ENCODE data around the gene S100Z.

DNA sequence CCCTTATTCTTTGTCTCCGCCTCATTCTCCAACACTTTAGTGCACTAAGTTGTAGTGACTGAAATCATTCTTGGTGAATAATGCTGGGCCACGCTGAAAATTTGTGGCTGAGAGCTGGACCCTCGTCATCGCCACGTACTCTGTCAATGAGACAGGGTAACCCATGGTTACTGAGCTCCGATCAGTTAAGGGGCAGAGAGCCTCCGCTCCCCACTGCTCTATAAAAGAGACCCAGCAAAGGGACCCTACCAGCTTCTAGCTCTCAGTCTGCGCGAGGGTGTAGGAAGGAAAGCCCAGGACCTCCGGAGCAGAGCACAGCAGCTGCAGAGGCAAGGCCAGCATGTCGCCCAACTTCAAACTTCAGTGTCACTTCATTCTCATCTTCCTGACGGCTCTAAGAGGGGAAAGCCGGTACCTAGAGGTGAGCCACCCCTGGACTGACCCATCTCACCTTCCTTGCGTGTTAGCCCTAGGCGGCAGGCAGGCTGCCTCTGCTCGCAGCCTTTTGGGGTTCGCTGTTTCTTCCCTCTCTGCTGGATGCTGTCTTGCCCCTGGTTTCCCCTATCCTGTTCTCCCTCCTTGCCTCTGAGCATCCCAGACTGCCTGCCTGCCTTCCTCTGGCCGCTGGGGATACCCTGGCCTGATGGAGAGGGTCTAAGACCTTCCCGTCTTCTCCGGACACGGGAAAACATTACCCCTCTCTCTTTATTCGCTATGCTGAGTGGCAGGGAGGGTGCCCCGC lies 103.2 kb downstream of the S100Z start, which contains the start of gene CRHBP:
- TF ChIP-seq, protein P1, sequence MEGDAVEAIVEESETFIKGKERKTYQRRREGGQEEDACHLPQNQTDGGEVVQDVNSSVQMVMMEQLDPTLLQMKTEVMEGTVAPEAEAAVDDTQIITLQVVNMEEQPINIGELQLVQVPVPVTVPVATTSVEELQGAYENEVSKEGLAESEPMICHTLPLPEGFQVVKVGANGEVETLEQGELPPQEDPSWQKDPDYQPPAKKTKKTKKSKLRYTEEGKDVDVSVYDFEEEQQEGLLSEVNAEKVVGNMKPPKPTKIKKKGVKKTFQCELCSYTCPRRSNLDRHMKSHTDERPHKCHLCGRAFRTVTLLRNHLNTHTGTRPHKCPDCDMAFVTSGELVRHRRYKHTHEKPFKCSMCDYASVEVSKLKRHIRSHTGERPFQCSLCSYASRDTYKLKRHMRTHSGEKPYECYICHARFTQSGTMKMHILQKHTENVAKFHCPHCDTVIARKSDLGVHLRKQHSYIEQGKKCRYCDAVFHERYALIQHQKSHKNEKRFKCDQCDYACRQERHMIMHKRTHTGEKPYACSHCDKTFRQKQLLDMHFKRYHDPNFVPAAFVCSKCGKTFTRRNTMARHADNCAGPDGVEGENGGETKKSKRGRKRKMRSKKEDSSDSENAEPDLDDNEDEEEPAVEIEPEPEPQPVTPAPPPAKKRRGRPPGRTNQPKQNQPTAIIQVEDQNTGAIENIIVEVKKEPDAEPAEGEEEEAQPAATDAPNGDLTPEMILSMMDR (tag by site-specific recombination; IDR thresholded peaks at IDR 0.05): no peak
- TF ChIP-seq ZNF777 (tag by site-specific recombination; IDR thresholded peaks at IDR 0.05; ENCODE audit: borderline replicate concordance) (no peak), ZNF324 (tag by site-specific recombination; IDR thresholded peaks at IDR 0.05) (no peak), YY1 (tag by site-specific recombination; IDR thresholded peaks at IDR 0.05) (no peak), ZNF174 (tag by site-specific recombination; IDR thresholded peaks at IDR 0.05) (no peak), ZNF660 (tag by site-specific recombination; IDR thresholded peaks at IDR 0.05) (no peak), HOXA7 (CRISPR knock-in tag; IDR thresholded peaks at IDR 0.05; ENCODE audit: borderline replicate concordance) (no peak), GLI4 (tag by site-specific recombination; IDR thresholded peaks at IDR 0.05) (no peak), ZNF423 (tag by site-specific recombination; IDR thresholded peaks at IDR 0.05) (no peak), ZFP3 (tag by site-specific recombination; IDR thresholded peaks at IDR 0.05; ENCODE audit: low read depth) (no peak), ZNF776 (tag by site-specific recombination; IDR thresholded peaks at IDR 0.05; ENCODE audit: borderline replicate concordance) (no peak)
- TF ChIP-seq, protein P2, sequence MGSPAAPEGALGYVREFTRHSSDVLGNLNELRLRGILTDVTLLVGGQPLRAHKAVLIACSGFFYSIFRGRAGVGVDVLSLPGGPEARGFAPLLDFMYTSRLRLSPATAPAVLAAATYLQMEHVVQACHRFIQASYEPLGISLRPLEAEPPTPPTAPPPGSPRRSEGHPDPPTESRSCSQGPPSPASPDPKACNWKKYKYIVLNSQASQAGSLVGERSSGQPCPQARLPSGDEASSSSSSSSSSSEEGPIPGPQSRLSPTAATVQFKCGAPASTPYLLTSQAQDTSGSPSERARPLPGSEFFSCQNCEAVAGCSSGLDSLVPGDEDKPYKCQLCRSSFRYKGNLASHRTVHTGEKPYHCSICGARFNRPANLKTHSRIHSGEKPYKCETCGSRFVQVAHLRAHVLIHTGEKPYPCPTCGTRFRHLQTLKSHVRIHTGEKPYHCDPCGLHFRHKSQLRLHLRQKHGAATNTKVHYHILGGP (tag by site-specific recombination; IDR thresholded peaks at IDR 0.05): no peak
- TF ChIP-seq, protein P3, sequence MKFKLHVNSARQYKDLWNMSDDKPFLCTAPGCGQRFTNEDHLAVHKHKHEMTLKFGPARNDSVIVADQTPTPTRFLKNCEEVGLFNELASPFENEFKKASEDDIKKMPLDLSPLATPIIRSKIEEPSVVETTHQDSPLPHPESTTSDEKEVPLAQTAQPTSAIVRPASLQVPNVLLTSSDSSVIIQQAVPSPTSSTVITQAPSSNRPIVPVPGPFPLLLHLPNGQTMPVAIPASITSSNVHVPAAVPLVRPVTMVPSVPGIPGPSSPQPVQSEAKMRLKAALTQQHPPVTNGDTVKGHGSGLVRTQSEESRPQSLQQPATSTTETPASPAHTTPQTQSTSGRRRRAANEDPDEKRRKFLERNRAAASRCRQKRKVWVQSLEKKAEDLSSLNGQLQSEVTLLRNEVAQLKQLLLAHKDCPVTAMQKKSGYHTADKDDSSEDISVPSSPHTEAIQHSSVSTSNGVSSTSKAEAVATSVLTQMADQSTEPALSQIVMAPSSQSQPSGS (tag by site-specific recombination; IDR thresholded peaks at IDR 0.05; ENCODE audit: low read depth): no peak
- TF ChIP-seq, protein P4, sequence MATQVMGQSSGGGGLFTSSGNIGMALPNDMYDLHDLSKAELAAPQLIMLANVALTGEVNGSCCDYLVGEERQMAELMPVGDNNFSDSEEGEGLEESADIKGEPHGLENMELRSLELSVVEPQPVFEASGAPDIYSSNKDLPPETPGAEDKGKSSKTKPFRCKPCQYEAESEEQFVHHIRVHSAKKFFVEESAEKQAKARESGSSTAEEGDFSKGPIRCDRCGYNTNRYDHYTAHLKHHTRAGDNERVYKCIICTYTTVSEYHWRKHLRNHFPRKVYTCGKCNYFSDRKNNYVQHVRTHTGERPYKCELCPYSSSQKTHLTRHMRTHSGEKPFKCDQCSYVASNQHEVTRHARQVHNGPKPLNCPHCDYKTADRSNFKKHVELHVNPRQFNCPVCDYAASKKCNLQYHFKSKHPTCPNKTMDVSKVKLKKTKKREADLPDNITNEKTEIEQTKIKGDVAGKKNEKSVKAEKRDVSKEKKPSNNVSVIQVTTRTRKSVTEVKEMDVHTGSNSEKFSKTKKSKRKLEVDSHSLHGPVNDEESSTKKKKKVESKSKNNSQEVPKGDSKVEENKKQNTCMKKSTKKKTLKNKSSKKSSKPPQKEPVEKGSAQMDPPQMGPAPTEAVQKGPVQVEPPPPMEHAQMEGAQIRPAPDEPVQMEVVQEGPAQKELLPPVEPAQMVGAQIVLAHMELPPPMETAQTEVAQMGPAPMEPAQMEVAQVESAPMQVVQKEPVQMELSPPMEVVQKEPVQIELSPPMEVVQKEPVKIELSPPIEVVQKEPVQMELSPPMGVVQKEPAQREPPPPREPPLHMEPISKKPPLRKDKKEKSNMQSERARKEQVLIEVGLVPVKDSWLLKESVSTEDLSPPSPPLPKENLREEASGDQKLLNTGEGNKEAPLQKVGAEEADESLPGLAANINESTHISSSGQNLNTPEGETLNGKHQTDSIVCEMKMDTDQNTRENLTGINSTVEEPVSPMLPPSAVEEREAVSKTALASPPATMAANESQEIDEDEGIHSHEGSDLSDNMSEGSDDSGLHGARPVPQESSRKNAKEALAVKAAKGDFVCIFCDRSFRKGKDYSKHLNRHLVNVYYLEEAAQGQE (tag by site-specific recombination; IDR thresholded peaks at IDR 0.05): no peak
